ENCODE results near the gene POLA1.

POLA1 gene

GRCh38 chrX:24982306-24982965, 288.7 kb downstream of the POLA1 start:
- DNase-seq: no peak

DNA sequence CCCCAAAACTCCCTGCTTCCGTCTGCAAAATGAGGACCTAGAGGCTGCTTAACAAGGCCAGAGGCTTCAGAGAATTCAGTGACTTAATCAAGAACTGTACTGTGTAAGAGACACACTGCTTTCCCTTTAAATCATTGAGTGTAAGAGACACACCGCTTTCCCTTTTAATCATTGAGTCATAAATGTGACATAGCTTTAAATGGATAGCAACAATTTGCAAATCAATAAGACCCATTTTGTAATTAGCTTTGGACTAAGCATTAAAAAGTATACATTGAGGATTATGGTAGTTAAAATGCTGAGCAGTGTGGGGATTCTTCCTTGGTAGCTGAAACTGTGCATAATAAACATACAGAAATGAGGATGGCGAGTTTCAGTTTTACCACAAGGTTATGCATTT, 290.2 kb downstream of the POLA1 start:
- DNase-seq: no peak

- DNase-seq: no peak
These were observed 291.4 kb downstream of the POLA1 start for GRCh38 chrX:24985120-24985519.

DNA sequence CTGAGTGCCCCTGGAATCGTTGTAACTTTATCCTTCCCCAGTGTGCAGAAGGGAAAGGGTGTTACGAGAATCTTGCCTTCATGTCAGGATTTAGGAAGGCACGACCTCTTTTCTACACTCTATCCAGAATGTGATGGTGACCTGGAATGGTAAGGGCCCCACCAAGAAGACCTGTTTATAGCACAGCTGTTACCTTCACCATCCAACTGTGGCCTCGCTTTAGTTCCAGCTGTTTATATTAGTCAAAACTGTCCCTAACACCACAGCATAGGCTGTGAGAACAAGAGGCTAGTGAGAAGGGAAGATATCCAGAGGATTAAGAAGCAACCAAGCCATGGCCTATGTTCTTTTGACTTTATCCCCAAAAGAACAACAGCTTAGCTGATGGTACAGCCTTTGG, 294.0 kb downstream of the POLA1 start:
- no peak for DNase-seq

DNA sequence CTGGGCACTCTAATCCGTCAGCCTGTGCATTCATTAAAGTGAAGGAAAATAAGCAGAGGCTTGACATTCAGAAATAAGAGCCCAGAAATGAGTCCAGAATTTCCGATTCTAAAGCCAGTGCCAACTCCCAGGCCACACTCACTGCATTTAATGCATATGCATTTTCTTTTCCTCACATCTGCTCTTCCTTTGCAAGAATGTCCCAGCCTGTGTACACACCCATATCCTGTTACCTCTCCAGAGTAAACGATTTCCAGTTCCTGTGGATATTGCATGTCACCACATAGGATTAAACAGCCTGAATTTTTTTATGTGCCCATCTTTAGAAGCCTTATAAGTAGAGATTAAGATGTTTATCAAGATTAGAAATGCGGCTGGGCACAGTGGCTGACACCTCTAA, 294.6 kb downstream of the POLA1 start:
- no peak for DNase-seq

DNA sequence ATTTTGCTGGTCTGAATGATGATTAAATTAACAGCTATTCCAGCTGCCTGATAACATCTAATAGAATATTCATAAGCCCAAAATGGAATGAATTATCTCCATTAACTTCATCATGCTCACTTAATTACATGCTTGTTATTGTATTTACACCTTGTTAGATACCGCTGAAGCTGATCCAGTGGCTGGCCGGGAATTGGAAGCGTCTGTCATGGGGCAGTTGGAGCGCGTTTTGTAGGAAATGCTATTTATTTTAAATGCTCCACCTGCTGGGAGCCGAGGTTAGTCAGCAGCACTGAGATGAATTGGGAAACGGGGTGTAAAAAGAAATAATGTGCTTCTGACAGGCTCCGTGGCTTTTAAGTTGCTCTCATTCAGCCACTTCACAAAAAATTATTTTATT, 296.8 kb downstream of the POLA1 start:
- no peak for DNase-seq

- DNase-seq: no peak
These were observed 300.2 kb downstream of the POLA1 start for GRCh38 chrX:24993879-24994278.

GRCh38 chrX:24996096-24996709, 302.5 kb downstream of the POLA1 start:
- DNase-seq: no peak

- DNase-seq: no peak
These were observed 305.8 kb downstream of the POLA1 start for GRCh38 chrX:24999511-24999910.

DNA sequence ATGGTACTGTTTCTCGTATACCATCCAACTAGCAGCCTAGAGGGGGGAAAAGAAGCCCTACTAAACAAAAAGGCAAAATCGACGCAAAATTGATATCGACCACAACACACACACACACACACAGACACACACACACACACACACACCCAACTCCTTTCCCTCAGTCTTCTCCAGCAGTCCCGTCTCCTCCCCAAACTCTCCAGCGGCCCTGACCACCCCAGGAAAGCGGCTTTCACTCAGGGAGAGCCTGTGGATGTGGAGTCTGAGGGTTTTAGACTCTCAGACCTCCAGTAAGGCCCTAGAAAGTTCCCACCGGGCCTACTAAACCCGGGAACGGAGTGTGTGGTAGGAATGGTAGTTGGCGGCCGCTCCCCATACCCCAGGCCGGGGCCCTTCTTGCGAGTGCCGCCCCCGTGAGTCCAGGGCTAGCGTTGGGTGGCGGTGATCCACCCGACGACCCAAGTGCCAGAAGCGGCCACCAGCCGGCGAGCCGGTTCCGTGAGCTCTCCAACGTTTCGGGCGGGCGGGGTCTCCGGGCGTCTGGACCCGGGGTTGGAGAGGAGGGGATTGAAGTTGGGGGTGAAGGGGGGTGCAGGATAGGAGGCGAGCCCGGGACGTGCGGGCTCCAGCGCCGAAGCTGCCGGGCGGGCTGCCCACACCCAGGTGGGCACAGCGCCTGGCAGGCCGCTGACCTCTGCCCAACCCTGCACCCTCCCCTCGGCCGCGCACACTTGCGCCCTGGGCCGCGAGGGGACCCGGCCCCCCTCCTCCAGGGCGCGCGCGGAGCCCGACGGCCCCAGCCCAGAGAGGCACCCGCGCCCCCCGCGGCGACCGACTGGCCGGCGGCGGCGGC, 308.3 kb downstream of the POLA1 start:
- no peak for DNase-seq

GRCh38 chrX:25002661-25003020, 308.9 kb downstream of the POLA1 start:
- DNase-seq: no peak

DNA sequence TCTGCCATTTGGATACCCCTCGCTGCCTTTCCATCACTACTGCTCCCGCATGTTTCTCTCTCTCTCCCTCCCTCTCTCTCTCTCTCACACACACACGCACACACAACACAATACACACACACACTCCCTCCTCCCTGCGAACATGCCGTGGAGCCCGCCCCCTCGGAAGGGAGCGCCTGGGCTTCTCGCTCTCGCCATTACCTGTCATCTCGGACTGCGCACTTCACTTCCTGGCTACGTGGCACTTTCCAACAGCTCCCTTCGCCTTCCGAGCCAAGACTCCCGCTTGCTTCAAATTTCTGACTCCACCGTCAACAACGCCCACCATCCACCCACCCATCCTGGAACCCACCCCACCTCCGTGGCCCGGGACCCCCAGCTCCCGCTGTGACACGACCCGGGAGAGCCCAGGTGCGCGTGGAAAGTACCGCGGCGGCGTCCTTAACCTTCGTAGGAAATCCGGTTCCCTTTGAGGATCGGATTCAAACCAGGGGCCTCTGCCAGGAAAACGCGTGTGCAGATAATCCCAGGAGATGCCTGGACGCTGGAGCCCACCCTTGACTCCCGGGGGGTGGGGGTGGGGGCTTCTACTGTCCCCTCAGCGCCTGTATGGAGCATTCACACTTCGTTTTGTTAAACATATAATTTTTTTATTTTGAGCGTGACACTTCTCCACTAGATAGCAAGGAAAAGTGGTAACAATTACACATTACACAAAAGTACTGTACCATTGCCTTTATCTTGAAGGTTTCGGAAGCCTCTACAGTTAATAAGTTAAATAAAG, 309.5 kb downstream of the POLA1 start:
- DNase-seq: no peak

GRCh38 chrX:25004040-25004439, 310.3 kb downstream of the POLA1 start:
- DNase-seq: no peak

DNA sequence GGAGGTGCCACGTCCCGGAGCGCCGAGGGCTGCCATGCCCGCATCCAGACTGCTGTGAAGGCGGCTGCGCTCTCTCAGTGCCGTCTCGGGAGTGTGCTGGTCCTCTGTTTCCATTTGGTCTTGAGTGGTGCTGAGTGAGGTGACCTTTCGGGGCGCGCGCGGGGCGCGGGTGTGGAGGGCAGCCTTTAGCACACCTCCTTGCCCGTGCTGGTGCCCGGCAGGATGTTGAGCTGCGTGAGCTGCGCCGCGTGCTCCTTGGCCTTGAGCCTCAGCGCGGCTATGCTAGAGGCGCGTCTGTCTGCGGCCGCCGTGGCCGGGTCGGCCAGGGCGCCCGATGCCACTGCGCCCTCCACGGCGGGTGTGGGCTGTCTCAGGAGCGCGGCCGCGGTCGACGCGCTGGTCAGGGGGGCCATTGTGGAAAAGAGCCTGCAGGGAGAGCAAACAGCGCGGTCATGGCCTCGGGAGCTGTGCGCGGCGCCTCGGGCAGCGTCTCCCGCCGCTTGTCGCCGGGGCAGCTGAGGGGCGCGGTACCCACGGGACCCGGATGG, 310.8 kb downstream of the POLA1 start:
- DNase-seq: peak; percentile 14

- DNase-seq: peak; percentile 12
These were observed 311.3 kb downstream of the POLA1 start for GRCh38 chrX:25005034-25005381.

DNA sequence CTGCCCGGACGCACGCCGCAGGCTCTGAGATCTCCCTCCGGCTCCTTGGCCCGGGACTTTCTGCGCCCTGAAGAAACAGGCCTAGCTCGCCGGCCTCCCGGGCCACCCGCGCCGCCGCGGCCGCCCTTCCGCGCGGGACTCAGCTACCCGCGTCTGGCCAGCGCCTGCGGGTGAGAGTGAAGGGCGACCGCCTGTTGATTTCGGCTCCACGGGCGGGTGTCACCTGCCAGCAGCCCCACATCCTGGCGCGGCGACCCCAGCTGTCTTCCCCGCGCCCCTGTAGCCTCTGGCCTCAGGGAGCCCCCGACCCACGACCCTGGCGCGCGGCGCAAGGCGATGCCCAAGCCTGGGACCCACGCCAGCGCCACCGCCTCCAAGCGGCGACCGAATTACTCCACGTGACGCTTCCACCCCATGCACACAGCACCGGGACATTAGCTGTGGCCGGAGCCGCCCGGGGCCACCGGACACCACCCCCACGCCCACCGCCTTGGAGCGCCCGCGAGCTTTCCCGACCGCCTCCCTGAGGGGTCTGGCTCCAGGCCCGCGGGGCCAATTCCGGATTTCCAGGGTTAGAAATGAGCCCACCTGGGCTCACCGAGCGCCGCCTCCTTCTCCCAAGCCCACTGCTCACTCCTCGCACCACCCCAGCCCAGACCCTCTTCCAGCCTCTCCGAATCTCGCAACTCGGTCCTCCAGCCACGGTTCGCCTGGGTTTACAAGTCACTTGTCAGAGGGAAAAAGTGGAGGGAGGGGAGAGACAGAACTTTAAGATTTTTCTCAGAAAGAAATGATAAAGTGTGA, 311.9 kb downstream of the POLA1 start:
- DNase-seq: peak; percentile 13

DNA sequence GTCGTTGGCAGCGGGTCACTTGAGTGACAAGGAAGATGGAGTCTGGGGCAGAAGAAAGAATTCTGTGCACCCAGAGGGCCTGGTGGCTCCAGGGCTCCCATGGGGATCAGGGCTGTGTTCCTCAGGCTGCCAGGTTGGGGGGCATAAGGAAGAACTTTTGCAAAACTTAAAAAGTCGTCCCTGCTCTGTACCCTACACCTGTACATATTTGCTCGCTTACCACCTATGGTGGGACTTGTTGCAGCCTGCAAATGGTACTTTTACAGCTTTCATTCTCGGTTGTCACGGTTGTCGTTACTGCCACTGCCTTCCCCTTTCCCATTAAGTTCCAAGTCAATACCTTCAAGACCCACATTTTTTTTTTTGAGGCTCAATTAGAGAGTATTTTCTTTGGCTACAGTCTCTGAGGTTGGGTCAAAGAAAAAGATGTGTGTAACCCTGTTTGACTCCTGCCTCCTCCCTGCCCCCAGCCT, 312.9 kb downstream of the POLA1 start:
- no peak for DNase-seq

- no peak for DNase-seq
These were observed 313.6 kb downstream of the POLA1 start for GRCh38 chrX:25007059-25008053.

DNA sequence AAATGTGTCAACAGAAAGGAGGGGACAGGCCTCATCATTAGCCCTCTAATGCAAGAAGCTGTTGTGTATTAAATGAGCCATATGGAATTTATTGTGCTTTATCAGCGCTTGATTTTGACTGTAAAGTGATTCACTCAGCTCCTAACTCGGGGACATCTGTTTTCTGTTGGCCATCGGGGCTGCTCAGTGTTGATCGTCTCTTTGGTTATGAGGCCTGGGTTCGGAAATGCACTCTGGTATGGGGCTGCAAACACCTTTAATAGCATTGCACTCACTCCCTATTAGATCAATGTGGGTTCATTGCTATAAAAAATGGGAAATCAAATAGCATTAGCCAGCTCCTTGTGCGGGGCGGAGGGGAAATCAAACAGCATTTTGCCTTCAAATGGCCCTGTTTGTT, 315.7 kb downstream of the POLA1 start:
- no peak for DNase-seq

DNA sequence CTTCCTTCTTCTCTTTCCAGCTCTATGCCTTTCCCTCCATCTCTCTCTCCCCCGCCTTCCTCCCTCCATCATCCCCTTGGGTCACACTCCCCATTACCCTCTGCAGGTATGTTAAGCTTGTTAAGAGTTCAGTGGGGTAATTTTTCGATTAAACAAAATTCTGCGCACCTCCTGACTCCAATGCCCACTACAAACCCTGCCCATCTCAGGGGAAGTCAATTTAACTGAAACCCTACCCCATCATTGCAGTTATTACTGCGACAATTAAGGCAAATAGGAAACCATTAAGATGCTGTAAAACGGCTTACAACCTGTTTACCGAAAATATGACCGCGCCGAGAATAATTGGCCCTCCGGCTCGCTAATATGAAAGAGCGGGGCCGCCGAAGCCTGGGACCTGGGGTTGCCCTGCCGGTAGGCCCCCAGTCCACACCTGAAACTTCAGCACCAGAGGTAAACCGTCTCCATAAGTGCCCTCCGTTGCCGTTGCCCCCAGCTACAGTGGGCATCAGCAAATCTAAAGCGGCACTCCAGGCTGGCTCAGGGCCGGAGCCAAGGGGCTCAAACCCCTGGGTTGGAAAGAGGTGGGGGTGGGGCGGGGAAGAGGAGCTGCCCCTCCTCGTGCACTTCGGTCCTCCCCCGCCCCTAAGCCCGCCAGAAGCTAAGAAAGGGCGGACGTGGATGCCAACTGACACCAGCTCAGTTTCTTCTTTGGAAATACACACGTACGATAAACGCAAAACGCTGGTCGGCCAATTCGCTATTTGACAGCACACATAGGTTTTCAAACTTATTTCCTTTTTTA, 317.3 kb downstream of the POLA1 start:
- no peak for DNase-seq
